ENCODE results near the gene PLCD3. TPM values are rescaled to one million over a fixed set of nuclear protein-coding genes. Genes with fewer than 3 reads are reported as not detected.

Gene PLCD3
- polyA plus RNA-seq, 1 donor = 33.6 TPM

DNA sequence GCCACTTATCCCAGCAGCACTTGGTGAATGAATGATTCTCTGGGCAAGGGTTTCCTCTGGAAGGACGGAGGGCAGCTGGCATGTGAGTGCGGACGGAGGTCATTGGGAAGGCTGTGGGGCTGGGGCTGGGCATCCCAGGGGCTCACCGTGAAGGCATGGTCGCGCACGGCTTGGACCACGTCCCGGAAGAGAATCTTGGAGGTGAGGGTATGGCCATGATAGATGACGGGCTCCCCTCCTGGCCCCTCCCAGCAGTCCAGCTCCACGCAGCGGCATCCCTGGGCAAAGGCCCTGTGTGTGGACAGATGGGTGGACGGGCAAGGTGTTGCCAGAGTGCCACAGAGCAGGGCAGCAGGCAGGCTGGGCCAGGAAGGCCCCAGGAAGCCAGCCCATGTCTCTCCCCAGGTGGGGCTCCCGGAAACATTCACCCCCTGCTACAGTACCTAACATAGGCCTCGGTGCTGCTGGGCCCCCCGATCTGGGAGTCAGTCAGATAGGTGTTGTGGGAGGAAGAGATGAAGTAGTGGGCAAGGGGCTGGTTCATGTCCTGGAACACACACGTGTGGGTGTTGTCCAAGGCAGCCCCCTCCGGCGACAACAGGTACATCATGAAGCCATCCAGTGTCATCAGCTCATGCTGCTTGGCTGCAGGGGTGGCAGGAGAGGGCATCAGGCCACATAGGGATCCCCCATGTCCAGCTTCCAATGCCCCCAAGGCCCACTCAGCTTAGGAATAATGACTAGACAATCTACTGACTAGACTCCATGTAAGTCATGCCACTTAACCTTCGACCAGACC lies 14.3 kb downstream of the PLCD3 start:
- DNase-seq (ENCODE audit: low read depth) = no peak

DNA sequence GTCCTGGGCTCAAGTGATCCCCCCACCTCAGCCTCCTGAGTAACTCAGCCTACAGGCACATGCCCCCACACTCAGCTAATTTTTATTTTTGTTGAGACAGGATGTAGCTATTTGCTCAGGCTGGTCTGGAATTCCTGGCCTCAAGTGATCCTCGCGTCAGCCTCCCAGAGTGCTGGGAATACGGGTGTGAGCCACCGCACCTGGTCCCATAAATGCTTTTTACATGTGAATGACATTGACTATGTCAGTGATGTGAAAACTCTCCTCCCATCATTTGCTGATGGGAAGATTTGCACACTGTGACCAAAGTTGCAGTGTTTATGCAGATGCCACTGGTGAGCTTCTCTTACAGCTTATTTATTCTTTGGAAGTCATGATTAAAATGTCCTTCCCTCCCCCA lies 15.0 kb downstream of the PLCD3 start:
- DNase-seq (ENCODE audit: low read depth) = no peak

DNA sequence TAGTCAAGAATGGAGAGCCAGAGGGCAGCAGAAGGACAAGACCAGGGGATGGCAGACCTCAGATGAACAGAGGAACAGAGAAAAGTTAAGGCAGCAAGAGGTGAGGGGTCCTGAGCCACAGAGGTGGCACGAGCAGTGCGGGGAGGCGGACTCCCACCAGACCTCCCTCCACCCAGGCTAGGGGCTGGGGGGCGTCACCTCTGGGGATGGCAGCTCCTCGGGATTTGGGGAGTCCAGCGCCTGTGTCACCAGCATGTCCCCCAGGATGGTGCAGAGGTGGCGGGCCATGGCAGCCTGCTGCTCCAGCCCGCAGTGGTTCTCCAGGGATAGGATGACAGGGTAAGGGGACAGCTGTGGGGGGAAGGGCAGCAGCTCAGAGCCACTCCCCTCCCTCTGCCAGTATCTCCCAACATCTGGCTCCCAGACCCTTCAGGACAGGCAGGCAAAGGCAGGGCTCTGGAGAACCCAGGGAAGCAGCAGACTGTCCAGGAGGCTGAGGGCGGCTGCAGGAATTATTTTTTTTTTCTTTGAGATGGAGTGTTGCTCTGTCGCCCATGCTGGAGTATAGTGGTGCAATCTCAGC lies 15.8 kb downstream of the PLCD3 start:
- no peak for DNase-seq (ENCODE audit: low read depth)

DNA sequence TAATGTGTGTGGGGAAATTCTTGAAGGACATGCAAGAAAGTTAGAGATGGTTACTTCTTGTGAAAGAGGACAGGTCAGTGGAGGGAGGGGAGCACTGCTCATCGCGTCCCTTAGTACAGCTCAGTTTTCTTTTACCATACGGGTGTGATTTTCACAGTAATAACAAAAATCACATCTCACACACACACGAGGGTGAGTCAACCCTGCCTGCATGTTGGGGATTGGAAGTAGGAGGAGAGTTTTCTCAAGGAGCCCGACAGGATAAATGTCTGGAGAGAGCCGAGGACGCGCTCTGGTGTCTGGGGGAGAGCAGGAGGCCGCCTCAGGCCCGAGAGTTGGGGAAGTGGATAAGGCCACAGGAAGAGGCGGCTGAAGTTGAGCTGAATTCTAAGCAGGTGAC lies 16.4 kb downstream of the PLCD3 start:
- DNase-seq (ENCODE audit: low read depth) = no peak

DNA sequence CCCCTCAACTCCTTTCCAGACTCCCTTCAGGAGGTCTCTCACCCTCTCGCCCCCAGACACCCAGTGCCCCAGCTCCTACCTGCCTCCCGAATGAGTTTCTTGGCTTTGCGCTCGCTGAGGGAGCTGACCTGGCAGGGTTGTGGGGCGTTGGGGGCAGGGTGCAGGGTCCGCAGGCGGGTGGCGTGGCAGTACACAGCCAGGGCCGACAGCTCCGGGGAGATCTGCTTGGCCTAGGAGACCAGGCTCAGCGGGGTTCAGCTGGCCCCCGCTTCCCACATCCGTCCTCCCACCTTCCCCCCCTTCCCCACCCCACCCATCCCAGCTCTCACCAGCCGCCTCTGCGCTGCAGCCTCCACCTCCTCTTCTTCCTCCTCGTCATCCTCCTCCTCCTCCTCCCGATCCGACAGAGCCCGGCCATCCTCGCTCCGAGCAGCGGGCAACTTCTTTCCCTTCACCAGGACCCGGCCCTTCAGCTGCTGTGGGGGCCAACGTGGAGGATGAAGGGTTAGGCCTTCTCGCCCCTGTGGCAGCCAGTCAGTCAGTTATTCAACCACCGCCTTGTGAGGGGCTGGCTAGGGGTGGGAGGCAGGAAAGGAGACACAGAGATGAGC lies 17.2 kb downstream of the PLCD3 start:
- no peak for DNase-seq (ENCODE audit: low read depth)

DNA sequence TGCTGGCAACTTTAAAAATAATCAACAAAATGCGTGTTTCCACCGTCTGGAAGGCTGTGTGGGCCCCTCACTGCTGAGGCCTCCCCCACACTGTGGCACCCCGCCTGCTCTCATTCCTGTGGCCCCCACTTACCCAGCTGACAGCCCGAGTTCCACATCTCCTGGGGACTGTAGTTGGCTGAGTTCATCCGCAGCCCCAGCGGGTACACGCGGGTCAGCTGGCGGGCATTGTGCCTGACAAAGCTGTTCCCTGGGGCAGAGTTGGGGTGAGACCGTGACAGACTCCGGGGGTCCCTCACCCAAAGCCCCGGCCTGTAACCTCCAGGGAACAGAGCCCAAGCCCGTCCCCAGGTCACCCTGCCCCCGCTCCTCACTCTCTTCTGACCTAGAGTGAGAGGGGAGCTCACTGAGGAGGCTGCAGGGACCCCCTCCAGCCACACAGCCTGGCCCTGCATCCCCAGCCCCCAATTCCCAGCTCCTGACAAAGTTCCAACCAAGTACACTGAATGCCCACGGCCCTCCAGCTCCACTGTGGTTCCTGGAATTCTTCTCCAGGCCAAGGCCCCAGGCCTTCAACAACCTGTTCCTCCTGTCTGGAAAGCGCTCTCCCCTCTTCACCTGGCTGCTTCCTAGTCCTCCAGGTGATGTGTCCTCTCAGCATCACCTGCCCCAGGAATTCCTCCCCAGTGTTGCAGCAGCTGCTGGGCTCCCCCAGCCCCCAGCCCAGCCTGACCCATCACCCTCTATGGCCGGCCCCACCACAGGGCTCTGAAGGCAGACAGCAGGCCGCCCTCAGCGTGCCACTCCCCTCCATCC lies 18.0 kb downstream of the PLCD3 start:
- DNase-seq (ENCODE audit: low read depth) = no peak

DNA sequence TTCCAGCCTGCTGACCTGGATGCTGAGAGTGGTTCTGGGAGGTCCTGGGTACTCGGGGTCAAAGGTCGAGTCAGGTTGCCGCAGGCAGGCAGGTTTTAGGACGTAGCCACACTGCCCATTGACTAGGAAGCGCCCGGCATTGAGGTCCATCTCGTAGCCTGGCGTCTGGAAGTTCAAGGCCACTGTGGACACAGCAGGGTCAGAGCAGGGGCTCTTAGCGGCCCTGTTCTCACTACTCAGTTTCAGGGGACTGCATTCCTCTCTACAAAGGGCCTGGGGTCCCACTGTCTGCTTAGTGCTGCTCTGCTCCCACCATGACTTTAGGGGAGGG lies 18.9 kb downstream of the PLCD3 start:
- no peak for DNase-seq (ENCODE audit: low read depth)

DNA sequence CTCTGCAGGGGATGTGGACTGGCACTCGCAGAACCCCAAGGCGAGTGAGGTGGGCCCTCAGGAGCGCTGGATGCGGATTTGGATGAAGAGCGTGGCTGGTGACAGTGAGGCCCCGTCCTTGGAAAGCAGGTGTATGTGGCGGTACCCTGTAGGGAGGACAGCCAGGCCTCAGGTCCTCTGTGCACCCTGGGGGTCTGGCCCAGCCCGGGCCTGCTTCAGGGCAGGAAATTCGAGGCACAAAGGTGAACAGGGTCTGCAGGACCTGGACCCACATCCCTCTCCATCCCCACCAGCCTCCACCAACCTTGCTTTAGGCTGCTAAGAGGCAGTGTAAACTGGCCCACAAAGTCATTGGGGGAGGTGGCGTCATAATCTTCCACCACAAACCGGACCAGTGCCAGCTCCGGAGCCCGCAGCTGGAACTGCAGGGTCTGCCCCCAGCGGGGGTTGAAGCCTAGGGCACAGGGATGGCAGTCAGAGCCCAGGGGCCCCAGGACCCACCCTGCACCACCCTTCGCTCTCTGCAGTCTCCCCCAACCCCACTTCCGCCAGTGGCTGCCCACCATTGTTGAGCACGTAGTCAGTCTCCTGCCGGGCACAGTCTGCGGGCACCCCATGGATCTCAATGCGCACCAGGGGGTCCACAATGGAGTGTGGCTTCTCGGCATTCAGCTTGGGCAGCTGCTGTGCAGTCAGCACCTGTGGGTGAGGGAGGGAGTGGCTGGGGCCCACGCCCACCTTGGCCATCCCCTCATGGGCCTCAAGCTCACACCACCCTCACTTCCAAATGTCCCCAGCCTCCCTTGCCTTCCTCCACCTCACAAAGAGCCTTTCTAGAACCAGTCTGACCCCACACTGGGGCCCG lies 19.5 kb downstream of the PLCD3 start:
- no peak for DNase-seq (ENCODE audit: low read depth)

DNA sequence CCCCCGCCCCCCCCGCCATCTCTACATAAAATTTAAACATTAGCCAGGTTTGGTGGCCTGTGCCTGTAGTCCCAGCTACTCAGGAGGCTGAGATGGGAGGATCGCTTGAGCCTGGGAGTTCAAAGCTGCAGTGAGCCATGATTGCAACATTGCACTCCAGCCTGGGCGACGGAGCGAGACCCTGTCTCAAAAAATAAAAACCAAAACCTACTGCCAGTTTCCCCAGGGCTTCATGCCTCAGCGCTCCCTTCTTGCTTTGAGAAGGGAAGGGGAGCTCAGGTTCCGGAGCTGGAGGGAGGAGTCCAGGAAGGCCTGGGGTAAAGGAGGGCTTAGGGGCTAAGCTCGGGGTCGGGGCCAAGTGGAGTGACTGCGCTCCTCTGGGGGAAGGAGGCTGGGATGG lies 20.5 kb downstream of the PLCD3 start:
- DNase-seq (ENCODE audit: low read depth) = no peak

DNA sequence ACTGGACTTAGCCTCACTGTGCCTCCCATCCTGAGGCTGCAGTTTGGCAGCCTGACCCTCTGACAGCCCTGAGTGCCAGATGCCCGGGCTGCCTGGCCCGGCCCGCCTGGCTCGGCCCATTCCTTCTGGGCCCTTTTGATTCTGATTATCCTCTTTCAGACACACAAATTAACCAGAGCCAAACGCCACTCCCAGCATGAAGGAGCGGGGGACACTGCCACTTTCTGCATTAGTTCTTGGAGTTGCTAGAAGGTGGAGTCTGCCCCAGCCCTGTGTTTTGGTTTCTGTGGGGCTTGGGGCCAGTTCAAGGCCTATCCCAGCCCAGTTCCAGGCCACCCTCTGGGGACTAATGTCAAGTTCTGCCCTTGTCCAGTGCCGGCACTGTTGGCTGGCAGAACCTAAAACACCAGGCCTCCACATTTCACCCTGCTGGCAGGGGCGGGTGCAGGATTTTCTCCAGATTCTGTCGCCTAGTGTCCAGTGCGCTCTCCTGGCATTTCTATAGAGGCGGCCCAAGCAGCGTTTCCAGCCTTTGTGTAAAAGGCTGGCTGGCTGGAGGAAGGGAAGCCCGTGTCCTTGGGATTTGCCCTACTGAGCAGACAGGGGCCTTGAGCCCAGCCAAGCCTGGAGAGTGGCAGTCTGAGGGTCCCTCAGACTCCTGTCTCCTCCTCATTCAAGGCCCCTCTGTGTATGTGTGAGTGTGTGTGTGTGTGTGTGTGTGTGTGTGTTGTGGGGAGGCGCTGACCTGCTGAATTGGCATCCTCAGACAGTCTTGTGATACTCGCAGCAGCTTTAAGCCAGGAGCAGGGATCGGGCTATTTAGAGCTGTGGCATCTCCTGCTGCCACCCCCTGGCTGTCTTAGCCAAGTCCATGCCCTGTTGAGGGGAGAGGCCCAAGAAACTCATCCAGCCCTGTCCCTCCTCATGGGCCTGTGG lies 21.4 kb downstream of the PLCD3 start:
- DNase-seq (ENCODE audit: low read depth) = no peak

DNA sequence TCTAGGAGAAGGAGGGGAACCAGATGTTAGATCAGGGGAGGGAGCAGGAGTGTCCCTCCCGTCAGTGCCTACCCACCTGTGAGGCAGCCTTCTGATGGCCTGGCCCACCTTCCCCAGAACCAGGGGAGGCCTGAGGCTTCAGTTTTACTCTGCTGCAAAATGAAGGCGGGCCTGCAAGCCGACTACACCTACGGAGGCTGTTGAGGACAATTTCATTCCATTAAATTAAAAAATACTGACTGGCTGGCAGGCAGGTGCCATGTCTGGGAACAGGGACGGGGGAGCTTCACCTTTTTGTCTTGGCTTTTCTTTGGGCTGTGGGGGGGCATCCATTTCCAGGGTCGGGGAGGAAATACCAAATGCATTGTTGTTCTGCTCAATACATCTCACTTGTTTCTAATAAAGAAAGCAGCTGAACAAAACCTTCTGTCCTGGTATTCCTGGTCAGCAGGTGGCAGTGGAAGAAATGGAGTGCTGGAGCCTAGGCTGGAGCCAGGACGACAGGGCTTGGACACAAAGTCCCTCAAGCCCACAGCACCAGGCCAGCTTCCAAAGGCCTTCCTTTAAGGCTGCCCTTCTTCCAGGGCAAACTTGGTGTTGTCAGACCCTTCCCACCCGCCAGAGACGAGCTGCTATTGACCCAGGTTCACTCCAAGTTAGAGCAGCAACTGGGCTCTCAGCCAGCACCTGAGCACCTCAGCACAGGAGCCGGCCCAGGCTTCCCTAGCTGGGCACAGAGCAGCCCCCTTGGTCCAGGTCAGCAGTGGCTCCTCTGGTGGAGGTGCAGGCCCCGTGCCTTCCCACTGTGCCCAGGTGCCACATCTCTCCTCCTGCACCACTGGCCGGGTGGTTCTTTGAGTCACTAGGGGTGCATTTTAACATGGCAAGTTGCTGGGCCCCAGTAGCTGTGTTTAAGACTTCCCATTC lies 23.5 kb downstream of the PLCD3 start:
- no peak for DNase-seq (ENCODE audit: low read depth)

DNA sequence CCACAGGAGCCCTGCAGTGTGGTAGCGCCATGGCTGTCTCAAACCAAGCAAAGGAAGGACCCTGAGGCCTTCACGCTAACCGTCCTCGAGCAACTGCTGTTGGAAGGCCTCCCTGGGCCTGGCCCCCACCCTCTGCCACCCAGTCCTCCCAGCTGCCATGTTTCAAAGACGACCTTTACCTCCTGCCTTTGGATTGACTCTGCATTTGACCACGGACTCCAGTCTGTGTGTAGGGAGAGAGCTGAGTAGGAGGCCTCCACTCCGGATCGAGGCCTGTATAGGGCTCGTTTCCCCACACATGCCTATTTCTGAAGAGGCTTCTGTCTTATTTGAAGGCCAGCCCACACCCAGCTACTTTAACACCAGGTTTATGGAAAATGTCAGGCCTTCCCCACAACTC lies 24.3 kb downstream of the PLCD3 start:
- no peak for DNase-seq (ENCODE audit: low read depth)

DNA sequence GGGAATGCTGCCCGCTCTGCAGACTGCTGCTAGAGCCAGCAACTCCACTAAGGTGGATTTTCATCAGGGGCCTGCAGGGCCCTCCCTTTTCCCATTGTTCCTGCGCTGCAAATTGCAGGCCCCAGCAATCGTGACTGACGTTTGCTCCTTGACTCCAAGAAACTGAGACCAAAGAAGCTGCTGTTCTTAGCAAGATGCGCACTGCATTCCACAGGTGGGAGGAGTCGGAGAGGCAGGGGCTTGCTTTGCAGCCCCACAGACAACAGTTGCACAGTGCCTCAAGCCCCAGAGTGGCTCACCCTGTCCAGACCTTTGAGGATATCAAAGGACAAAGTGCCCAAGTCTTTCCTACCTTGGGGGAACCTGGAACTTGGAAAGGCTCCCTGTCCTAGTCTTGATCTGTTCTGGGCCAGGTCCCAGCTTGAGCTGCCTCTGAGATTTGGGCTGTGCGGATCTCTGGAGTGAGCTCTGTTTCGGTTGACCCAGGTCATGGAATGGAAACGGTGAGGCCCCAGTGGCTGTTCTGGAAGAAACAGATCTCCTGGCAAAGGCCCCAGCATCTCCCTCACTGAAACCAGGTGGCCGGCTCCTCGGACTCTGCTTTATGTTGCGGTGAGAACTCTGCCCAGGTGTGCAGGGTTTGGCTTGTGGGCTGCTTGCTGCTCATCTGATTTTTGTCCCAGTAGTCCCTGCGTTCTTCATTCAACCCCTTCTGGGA lies 24.9 kb downstream of the PLCD3 start:
- DNase-seq (ENCODE audit: low read depth) = no peak

DNA sequence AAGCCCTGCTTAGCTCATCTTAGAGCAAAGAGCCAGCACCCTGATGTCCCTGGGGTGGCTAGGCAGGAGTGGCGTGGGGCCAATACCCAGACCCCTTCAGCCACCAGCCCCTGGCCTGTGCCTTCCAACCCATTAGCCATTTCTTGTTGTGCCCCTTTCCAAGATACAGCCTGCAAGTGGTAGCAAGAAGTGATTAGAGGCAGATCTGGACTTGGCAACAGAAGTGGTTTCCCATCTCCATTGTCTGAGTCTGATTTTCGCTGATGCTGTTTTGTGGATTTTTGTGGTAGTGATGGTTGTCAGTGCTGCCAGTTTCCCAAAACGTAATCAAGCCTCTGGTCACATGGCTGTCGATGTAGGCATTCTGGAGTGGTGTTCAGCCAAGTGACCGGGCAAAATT lies 25.7 kb downstream of the PLCD3 start:
- DNase-seq (ENCODE audit: low read depth) = no peak

DNA sequence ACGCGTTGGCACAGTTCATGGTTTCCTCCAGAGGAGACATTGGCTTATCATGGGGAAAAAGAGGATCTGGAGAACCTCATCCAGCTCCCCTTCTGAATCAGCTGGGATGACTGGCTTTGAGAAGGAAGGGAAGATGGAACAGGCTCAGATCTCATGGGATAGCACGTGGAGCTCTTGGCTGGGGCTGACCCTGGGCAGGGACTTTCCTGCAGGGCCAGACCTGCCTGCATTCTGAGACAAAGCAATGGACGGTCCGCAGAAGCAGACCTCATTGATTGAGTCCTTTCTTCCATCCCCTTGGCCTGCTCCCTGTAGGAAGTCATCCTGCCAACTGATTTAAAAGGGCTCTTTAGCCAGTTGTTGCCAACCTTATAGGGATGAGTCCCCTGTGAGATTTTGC lies 26.2 kb downstream of the PLCD3 start:
- no peak for DNase-seq (ENCODE audit: low read depth)

DNA sequence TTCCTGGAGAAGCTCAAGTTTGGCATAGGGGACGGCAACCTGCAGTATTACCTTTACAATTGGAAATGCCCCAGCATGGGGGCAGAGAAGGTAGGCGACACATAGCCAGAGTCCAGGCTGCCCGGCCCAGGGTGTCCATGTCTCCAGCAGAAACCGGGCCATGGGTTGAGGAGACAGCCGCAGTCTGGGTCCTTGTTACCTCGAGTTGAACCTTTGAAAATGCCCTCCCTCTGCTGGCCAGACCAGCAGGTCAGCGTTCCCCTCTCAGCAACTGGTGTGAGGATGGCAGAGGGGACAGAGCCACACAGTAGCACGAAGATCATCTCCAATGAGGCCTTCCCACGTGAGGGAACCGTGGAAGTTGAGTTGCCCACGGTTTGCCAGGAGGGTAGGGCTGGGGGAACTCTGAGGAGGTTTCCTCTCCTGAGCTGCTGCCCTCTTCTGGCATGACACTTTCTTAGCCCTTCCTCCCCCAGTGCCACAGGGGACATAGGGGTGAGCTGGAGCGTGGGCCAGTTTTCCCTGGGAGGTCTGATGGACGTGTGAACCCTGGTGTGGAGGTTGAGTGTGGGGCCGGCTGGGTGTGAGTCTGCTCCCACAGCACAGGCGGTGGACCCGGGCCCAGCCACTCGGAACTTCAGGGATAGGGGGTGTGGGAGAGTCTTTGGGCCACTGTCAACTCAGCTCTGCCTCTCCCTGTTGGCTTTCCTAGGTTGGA lies 27.2 kb downstream of the PLCD3 start:
- DNase-seq (ENCODE audit: low read depth) = no peak

DNA sequence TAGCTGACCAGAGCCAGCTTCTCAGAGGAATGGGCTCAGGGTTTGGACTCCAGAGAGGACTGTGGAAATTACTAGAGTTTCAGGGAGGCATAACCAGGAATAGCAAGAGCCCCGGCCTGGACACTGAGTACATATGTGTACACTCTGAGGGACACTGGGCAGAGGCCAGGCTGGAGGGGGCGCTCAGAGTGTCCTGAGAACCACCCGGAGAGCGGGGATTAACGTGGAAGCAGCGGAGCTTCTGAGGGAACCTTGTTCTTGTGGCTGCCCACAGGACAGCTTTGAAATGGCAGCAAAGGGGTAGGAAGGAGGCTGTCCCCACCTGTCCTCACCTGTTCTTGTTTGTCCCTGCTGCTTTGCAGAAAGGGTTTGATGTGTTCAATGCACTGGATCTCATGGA lies 27.8 kb downstream of the PLCD3 start:
- no peak for DNase-seq (ENCODE audit: low read depth)

DNA sequence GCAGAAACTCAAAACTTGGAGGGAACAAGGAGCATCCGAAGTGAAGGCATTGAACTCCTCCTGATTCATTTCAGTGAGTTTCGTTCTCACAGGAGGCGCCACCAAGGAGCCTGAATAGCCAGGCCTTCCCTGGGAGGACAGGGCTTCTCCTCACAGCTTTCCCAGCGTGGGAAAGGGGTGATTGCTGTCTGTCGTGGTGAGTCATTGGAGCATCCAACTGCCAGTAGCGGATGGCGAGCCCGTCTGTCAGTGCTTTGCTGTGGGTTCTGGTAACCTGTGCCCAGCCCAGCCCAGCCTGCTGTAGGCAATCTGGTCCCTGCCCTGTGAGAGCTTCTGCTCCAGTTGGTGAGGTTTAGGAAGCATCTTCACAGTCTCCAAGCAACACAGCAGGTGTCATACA lies 28.3 kb downstream of the PLCD3 start:
- no peak for DNase-seq (ENCODE audit: low read depth)
